ENCODE data around the gene ANKMY1. TPM values are rescaled to one million over a fixed set of nuclear protein-coding genes. Genes with fewer than 3 reads are reported as not detected.

The ANKMY1 gene
- total and polyA plus RNA-seq, 10 donors, result 7.6 to 45.5 (median 29.4) TPM

DNA sequence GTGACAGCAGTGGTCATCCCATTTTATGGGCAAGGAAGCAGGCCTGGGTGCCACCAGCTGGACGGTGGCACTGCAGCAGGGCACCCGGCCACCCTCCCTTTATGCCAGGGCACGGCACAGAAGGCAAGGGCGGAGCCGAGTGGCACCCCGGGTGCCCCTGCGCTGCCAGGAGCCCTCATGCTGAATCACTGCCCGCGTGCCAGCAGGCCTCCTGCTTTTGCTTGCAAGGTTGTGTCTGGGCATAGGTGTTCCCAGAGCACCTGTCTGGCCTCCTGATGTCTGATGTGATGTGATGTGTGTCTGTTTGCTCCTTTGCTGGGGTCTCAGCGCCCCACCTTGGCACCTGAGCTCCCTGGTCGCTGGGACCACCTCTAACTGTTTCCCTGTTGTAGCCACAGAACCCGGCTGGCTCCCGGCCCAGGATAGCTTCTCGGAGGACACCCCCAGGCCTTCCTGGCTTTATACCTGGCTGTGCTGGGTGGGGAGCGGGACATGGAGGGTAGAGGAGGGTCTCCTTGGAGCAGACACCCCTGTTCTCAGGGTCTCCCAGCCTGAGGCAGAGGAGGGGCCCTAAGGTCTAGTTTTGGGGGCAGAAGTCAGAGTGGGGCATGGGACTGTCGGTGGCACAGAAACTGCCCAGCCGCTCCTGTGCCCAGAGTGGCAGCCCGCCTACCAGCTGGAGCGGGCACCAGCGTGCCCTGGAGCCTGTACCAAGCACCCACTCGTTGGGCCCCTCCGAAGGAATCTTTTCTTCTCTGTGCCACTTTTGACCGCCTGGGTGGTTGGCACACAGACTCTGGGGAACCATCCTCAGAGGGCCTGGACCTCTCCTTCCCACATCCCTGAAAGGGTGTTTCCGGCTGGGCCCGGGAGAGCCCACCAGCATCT, 118.7 kb downstream of the ANKMY1 start:
- DNase-seq, result peak; percentile 73

DNA sequence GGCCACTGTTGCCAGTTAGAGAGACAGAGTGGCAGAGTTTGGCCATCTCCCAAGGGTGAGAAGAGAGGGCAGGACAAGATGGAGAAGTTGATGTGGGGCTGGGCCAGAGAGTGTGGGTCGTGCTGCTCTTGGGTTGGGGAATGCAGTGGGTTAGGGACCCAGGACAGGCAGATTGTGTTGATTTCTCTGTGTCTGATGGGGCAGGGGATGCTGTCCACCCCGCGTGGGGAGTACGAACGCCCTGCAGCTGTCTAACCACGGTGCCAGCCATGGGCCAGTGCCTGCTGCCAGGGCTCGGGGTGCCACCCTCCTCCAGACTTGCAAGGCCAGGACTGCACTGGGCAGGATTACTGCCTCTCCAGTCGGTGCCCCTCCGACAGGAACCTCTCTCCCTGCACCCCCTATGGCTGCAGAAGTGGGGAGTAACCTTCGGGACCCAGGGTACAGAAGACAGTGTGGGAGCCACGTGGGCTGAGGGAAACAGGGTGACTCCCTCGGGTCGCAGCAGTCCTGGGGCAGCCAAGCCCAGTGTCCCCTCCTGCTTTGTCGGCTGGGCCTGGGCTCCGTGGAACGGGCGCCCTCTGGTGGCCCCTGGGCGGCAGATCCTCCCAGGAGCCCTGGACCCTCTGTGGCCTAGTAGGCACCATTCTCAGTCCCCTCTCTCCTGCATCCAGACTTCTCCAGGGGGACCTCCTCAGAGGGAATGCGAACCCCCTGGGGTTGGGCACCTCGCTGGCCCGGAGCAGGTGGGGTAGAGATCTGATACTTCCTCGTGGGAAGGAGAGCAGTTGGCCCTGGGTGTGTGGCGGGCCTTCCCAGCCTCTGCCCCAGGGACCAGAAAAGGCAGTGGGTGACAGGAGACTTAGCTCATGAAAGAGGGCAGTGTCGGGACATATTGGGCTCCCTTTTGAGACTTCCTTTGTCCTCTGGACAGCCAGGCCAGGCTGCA, 119.7 kb downstream of the ANKMY1 start:
- 26 to 51% (median 30%) methylated on average over 7 to 24 of the region's 24 CpGs for WGBS, 5 donors
- Histone ChIP-seq H3K4me1 (peaks cover 0 to 46% (median 29%) of the 10 kb centered on the region in 6 donors), H3K27me3 (replicated peaks in 1 of 7) (peaks cover 0 to 64% (median 35%) of the 10 kb centered on the region in 7 donors), H3K27ac (no peak overlapping the region), H3K4me3 (peak overlapping the region in 3 of 8 donors; percentile 65 to 81 (median 76)), H3K9me3 (no peaks in the 10 kb centered on the region), H3K36me3 (no peaks in the 10 kb centered on the region)
- intact Hi-C loops (cut with DNase I; ENCODE audit: low total_unique reads), result loop anchor here (1.0 to 10.0 kb wide), 2 partner anchors 205 to 373 kb away; no protein-coding TSS in a partner anchor
- DNase-seq, result peak; percentile 89
- TF ChIP-seq, protein P1, sequence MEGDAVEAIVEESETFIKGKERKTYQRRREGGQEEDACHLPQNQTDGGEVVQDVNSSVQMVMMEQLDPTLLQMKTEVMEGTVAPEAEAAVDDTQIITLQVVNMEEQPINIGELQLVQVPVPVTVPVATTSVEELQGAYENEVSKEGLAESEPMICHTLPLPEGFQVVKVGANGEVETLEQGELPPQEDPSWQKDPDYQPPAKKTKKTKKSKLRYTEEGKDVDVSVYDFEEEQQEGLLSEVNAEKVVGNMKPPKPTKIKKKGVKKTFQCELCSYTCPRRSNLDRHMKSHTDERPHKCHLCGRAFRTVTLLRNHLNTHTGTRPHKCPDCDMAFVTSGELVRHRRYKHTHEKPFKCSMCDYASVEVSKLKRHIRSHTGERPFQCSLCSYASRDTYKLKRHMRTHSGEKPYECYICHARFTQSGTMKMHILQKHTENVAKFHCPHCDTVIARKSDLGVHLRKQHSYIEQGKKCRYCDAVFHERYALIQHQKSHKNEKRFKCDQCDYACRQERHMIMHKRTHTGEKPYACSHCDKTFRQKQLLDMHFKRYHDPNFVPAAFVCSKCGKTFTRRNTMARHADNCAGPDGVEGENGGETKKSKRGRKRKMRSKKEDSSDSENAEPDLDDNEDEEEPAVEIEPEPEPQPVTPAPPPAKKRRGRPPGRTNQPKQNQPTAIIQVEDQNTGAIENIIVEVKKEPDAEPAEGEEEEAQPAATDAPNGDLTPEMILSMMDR (IDR thresholded peaks at IDR 0.05 in 8 of 11, conservative IDR thresholded peaks at IDR 0.05 in 3 of 11), result peak; percentile 73 to 96 (median 95)
- peak in 2 of 3 donors; percentile 40 to 49 for TF ChIP-seq POLR2AphosphoS5 (IDR thresholded peaks at IDR 0.05)
- no peak for TF ChIP-seq POLR2A (IDR thresholded peaks at IDR 0.05)

More for the DNA sequence above, 118.7 kb downstream of the ANKMY1 start:
- intact Hi-C loops (cut with DNase I; ENCODE audit: low total_unique reads), result loop anchor here (1.0 to 10.0 kb wide), 2 partner anchors 206 to 374 kb away; no protein-coding TSS in a partner anchor
- peaks cover 0 to 44% (median 29%) of the 10 kb centered on the region in 6 donors for H3K4me1 ChIP-seq
- 79 to 93% (median 89%) methylated on average over 13 to 25 of the region's 25 CpGs for WGBS, 5 donors
- no peak for TF ChIP-seq POLR2AphosphoS5 (IDR thresholded peaks at IDR 0.05)
- TF ChIP-seq POLR2A (IDR thresholded peaks at IDR 0.05), result no peak
- TF ChIP-seq, protein P1 (IDR thresholded peaks at IDR 0.05 in 8 of 11, conservative IDR thresholded peaks at IDR 0.05 in 3 of 11), result no peak
- no peak overlapping the region for H3K4me3 ChIP-seq
- no peaks in the 10 kb centered on the region for H3K9me3 ChIP-seq
- H3K27ac ChIP-seq, result no peak overlapping the region
- no peaks in the 10 kb centered on the region for H3K36me3 ChIP-seq
- H3K27me3 ChIP-seq (replicated peaks in 1 of 7), result peaks cover 0 to 55% (median 35%) of the 10 kb centered on the region in 7 donors

DNA sequence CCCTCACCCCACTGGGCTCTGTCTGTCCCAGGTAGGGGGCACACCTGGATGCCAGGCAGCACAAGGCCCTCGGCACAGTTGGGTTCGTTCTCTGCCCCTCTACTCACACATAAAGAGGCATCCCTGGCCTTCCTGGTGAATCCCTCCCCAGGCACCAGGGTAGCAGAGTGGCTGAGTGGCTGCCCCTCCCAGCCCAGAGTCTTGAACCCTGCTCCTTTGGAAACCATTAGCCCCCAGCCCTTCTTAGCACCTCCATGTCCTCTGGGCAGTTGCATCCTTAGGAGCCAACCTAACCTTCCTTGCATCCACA, 120.3 kb downstream of the ANKMY1 start:
- Histone ChIP-seq H3K9me3 (no peaks in the 10 kb centered on the region), H3K4me3 (peak overlapping the region in 4 of 8 donors; percentile 2 to 81 (median 70)), H3K36me3 (no peaks in the 10 kb centered on the region), H3K4me1 (peaks cover 0 to 46% (median 29%) of the 10 kb centered on the region in 6 donors), H3K27ac (no peak overlapping the region), H3K27me3 (replicated peaks in 1 of 7) (peaks cover 0 to 70% (median 35%) of the 10 kb centered on the region in 7 donors)
- TF ChIP-seq POLR2AphosphoS5 (IDR thresholded peaks at IDR 0.05) (no peak), POLR2A (IDR thresholded peaks at IDR 0.05) (no peak)
- TF ChIP-seq, protein P1 (IDR thresholded peaks at IDR 0.05 in 8 of 11, conservative IDR thresholded peaks at IDR 0.05 in 3 of 11), result no peak
- DNase-seq, result no peak
- intact Hi-C loops (cut with DNase I; ENCODE audit: low total_unique reads), result loop anchor here (10.0 kb wide), 1 partner anchor 373 kb away; no protein-coding TSS in a partner anchor
- 87 to 94% (median 91%) methylated on average over 2 of the region's 2 CpGs for WGBS, 5 donors

Data from spleen (tissue), 11 donors.